HepG2 (cell line): ENCODE measurements around the gene MARK2. TPM values are rescaled to one million over a fixed set of nuclear protein-coding genes. Genes with fewer than 3 reads are reported as not detected.

Experiments
- ELF3 ChIP-seq: IDR thresholded peaks from 2 replicates; pipeline ENCODE4 v1.6.1; 2016; ENCODE audit warnings: missing genetic modification reagents, missing compliant biosample characterization
- MATR3 ChIP-seq: sonication (generic); formaldehyde crosslinking; IDR thresholded peaks from 2 replicates; pipeline ENCODE4 v1.4.0; 2020; ENCODE audit warnings: missing genetic modification reagents
- RBAK ChIP-seq: sonication (generic); formaldehyde crosslinking; IDR thresholded peaks from 2 replicates; pipeline ENCODE4 v1.5.1; 2020; ENCODE audit warnings: mild to moderate bottlenecking, missing genetic modification reagents
- SRSF4 ChIP-seq: fragments of 200-400 bp; formaldehyde crosslinking; IDR thresholded peaks from one replicate; pipeline ENCODE4 v1.6.1; 2018; ENCODE audit warnings: mild to moderate bottlenecking, low read depth, low read length, moderate library complexity; ENCODE audit not compliant: poor library complexity, severe bottlenecking
- THAP7 ChIP-seq: sonication (generic); formaldehyde crosslinking; IDR thresholded peaks from 2 replicates; pipeline ENCODE4 v1.8.1; 2023; ENCODE audit warnings: mild to moderate bottlenecking, missing genetic modification reagents
- ZBTB38 ChIP-seq: sonication (generic); formaldehyde crosslinking; IDR thresholded peaks from 2 replicates; pipeline ENCODE4 v1.5.1; 2020; ENCODE audit warnings: mild to moderate bottlenecking, missing genetic modification reagents
- ZMYM2 ChIP-seq: sonication (generic); formaldehyde crosslinking; IDR thresholded peaks from 2 replicates; pipeline ENCODE4 v1.8.0; 2022; ENCODE audit warnings: mild to moderate bottlenecking, missing genetic modification reagents
- ZNF276 ChIP-seq: sonication (generic); formaldehyde crosslinking; IDR thresholded peaks from 2 replicates; pipeline ENCODE4 v1.4.0; 2020; ENCODE audit warnings: mild to moderate bottlenecking, low read depth, missing genetic modification reagents
- ZNF296 ChIP-seq: sonication (generic); formaldehyde crosslinking; conservative IDR thresholded peaks from 2 replicates; pipeline ENCODE4 v1.5.0; 2020; ENCODE audit warnings: mild to moderate bottlenecking, missing genetic modification reagents
- ZNF768 ChIP-seq: sonication (generic); formaldehyde crosslinking; IDR thresholded peaks from 2 replicates; pipeline ENCODE4 v1.4.0; 2020; ENCODE audit warnings: missing genetic modification reagents
- ZNF781 ChIP-seq: sonication (generic); formaldehyde crosslinking; IDR thresholded peaks from 2 replicates; pipeline ENCODE4 v1.5.1; 2020; ENCODE audit warnings: borderline replicate concordance, mild to moderate bottlenecking, missing genetic modification reagents; ENCODE audit errors: not compliant biosample characterization
- ZSCAN20 ChIP-seq: sonication (generic); formaldehyde crosslinking; IDR thresholded peaks from 2 replicates; pipeline ENCODE4 v1.4.0; 2020; ENCODE audit warnings: missing genetic modification reagents, mild to moderate bottlenecking, borderline replicate concordance
- polyA plus RNA-seq, 8 experiments: library from polyadenylated mRNA; depleted of rRNA in 3 of 8; stranded (reverse) in 7 of 8; unstranded in 1 of 8; fragments of >200 nt; fragmentation: Illumina TruSeq in 4 of 8; extraction: Trizol in 4 of 8; gene quantifications; 2 replicates each; pipeline versions ENCODE4 v1.2.1 to v1.2.3, GENCODE V29; 2011 to 2016; ENCODE audit warnings: low read depth in 4 of 8, missing spikeins in 1 of 8, mixed read lengths in 1 of 8; ENCODE audit not compliant: insufficient read depth in 1 of 8
- total RNA-seq, 5 experiments: library from RNA; depleted of rRNA; stranded (reverse); fragments of >200 nt; fragmentation: Illumina TruSeq; extraction: Trizol; gene quantifications; 2 replicates each; pipeline ENCODE4 v1.2.3, GENCODE V29; 2016; ENCODE audit warnings: low read depth in 1 of 5
- TF ChIP-seq, protein P1 (sequence below): IDR thresholded peaks from 2 replicates; pipeline ENCODE4 v1.4.0; 2020; ENCODE audit warnings: mild to moderate bottlenecking, missing genetic modification reagents
- TF ChIP-seq, protein P2 (sequence below): sonication (generic); formaldehyde crosslinking; IDR thresholded peaks from 2 replicates; pipeline ENCODE4 v1.4.0; 2020; ENCODE audit warnings: missing genetic modification reagents
- TF ChIP-seq, protein P3 (sequence below), 2 experiments: sonication (generic) in 1 of 2; formaldehyde crosslinking in 1 of 2; IDR thresholded peaks; 2 replicates each; pipeline versions ENCODE4 v1.5.1 to v1.6.1; 2011 to 2020; ENCODE audit warnings: borderline replicate concordance in 1 of 2, low read depth in 1 of 2, low read length in 1 of 2, mild to moderate bottlenecking in 1 of 2, missing genetic modification reagents in 1 of 2, moderate library complexity in 1 of 2

The MARK2 gene
- total and polyA plus RNA-seq, 2 of the 13 experiments (the other 11 are each of a cell fraction or from before 2014, with no cell fraction given): 13.5 to 13.9 TPM

DNA sequence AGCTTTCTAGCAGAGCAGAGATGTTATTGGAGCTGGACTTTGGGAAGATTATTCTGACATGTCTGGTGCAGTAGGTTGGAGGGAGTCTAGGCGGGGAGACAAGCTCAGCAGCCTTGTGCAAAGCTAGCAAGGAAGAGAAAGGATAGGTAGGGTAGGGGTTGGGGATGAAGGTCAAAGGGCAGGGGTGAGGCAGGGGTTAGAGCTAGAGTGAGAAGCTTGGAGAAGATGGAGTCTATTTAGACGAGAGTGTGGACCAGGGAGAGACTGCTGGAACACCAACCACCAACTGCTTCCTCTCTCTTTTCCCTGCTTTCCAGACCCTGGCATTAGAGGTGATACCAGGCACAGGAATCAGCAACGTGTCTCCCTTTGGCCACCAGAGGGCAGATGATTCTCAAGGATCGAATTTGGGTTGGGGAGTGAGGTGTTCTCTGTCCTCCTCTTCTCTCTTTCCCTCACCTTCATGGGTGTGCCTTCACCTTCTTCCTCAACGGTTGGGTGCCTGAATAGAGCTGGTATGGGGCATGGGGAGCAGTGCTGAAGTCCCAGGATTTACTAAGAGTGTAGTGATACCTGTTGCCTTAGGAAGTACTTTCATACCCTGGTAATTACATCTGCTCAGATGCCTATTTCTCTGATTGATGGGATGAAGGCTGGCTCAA, 1.8 kb upstream of the MARK2 start (continued):
- TF ChIP-seq, protein P1, sequence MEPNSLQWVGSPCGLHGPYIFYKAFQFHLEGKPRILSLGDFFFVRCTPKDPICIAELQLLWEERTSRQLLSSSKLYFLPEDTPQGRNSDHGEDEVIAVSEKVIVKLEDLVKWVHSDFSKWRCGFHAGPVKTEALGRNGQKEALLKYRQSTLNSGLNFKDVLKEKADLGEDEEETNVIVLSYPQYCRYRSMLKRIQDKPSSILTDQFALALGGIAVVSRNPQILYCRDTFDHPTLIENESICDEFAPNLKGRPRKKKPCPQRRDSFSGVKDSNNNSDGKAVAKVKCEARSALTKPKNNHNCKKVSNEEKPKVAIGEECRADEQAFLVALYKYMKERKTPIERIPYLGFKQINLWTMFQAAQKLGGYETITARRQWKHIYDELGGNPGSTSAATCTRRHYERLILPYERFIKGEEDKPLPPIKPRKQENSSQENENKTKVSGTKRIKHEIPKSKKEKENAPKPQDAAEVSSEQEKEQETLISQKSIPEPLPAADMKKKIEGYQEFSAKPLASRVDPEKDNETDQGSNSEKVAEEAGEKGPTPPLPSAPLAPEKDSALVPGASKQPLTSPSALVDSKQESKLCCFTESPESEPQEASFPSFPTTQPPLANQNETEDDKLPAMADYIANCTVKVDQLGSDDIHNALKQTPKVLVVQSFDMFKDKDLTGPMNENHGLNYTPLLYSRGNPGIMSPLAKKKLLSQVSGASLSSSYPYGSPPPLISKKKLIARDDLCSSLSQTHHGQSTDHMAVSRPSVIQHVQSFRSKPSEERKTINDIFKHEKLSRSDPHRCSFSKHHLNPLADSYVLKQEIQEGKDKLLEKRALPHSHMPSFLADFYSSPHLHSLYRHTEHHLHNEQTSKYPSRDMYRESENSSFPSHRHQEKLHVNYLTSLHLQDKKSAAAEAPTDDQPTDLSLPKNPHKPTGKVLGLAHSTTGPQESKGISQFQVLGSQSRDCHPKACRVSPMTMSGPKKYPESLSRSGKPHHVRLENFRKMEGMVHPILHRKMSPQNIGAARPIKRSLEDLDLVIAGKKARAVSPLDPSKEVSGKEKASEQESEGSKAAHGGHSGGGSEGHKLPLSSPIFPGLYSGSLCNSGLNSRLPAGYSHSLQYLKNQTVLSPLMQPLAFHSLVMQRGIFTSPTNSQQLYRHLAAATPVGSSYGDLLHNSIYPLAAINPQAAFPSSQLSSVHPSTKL: no peak
- TF ChIP-seq ZBTB38 (no peak), ZNF276 (CRISPR knock-in tag) (no peak), ZMYM2 (no peak), RBAK (CRISPR knock-in tag) (no peak), SRSF4 (no peak), ZNF296 (CRISPR knock-in tag) (no peak), ELF3 (0 out of 2 replicates have a peak, but pooled peaks have one; percentile 17), ZNF781 (CRISPR knock-in tag) (no peak), ZSCAN20 (CRISPR knock-in tag) (no peak), MATR3 (CRISPR knock-in tag) (no peak), THAP7 (CRISPR knock-in tag) (no peak), ZNF768 (CRISPR knock-in tag) (no peak)
- TF ChIP-seq, protein P2, sequence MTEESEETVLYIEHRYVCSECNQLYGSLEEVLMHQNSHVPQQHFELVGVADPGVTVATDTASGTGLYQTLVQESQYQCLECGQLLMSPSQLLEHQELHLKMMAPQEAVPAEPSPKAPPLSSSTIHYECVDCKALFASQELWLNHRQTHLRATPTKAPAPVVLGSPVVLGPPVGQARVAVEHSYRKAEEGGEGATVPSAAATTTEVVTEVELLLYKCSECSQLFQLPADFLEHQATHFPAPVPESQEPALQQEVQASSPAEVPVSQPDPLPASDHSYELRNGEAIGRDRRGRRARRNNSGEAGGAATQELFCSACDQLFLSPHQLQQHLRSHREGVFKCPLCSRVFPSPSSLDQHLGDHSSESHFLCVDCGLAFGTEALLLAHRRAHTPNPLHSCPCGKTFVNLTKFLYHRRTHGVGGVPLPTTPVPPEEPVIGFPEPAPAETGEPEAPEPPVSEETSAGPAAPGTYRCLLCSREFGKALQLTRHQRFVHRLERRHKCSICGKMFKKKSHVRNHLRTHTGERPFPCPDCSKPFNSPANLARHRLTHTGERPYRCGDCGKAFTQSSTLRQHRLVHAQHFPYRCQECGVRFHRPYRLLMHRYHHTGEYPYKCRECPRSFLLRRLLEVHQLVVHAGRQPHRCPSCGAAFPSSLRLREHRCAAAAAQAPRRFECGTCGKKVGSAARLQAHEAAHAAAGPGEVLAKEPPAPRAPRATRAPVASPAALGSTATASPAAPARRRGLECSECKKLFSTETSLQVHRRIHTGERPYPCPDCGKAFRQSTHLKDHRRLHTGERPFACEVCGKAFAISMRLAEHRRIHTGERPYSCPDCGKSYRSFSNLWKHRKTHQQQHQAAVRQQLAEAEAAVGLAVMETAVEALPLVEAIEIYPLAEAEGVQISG (CRISPR knock-in tag): no peak; the same call in 1 of the 2 replicates
- TF ChIP-seq, protein P3, sequence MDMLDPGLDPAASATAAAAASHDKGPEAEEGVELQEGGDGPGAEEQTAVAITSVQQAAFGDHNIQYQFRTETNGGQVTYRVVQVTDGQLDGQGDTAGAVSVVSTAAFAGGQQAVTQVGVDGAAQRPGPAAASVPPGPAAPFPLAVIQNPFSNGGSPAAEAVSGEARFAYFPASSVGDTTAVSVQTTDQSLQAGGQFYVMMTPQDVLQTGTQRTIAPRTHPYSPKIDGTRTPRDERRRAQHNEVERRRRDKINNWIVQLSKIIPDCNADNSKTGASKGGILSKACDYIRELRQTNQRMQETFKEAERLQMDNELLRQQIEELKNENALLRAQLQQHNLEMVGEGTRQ (IDR thresholded peaks at IDR 0.05; ENCODE audit: low read depth, low read length): no peak
- TF ChIP-seq, protein P3 (CRISPR knock-in tag; IDR thresholded peaks at IDR 0.05; ENCODE audit: borderline replicate concordance): no peak
